GM21825 (cell line): ENCODE results near the gene QKI.
A peak's percentile ranks its signal among the peaks of the same experiment; 100 is the strongest.

Experiments used
- ATAC-seq: cut with Tn5 transposase; IDR thresholded peaks from one replicate; pipeline ENCODE4 v1.9.1; 2021; ENCODE audit warnings: mild to moderate bottlenecking, moderate library complexity; ENCODE audit not compliant: unreplicated experiment

The QKI gene

GRCh38 chr6:163527291-163527690 is 112.8 kb downstream of the QKI start:
- ATAC-seq, result no peak

DNA sequence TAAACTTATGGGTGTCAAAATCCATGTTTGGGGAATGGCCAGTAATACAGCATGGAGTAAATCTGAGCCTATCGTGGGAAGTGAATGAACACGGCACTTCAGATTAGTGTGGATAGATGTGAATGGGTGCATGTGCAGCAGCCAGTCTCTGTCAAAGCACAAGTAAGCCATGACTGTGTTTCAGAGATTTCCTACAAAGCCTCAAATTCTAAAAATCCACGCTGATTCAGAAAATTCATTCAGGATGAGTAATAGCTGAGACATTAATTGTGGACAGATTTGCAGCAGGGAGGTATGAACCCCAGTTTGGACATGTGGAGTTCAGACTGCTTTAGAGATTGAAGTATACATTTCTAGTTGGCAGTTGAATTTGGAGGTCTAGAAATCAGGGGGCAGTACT is 115.1 kb downstream of the QKI start:
- ATAC-seq, result no peak

DNA sequence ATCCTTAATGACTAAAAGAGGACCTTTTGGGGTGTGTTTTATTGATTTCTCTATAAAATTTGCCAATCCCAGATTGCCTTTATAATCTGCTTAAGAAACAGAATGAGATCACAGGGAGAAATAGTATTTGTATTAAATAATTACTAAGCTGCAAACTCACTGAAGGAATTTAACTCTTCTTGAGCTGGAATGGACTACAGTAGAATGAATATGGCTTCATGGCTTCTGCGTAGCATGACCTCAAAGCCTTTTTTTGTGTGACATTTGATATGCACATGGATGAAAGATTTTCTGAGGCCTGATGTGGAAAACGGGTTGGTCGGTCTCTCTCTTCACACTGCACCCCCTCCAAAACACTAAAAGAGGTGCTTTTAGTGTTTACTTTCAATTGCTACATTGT is 115.9 kb downstream of the QKI start:
- ATAC-seq, result no peak

- no peak for ATAC-seq
Observed at GRCh38 chr6:163531122-163531521, 116.6 kb downstream of the QKI start.

DNA sequence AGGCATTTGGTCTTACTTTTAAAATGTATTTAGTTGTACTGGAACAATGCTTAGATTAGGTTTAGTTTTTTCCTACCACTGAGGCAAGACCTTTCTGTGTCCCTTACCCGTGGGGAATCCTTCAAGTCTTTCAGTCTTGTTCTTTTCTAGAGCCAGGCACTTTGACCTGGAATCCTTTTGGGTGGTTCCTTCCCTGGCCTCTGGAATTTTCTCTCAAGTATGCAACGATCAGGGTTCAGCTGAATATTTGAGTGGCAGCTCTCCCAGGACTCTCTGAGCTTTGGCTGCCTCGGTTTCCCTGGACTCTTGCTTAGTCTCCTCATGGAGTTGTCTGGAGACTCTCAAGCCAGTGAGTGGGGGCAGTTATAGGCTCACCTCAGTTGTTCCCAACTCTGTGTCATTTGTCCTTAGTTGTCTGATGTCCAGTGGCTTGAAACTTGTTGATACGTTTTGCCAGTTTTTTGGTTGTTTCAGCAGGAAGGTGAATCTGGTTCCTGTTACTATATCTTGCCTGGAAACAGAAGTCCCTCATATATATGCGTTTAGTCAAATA is 118.1 kb downstream of the QKI start:
- ATAC-seq, result no peak

DNA sequence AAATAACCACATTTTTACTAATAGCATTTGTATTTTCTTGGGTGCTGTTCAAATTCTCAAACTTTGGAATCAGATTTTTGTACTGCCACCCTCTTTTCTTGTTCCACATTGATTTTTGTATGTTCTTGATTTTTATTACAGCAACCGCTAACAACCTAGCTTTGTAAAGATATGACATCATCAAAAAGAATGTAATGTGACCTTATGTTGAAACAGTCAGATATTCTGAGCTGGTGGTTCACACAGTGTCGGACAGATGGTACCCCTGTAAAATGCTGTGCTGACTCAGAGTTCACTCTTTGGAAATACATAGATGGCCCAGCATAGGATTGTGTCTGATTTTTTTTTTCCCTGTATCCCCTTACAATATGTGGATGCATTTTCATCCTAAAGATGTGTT is 118.9 kb downstream of the QKI start:
- ATAC-seq, result no peak

DNA sequence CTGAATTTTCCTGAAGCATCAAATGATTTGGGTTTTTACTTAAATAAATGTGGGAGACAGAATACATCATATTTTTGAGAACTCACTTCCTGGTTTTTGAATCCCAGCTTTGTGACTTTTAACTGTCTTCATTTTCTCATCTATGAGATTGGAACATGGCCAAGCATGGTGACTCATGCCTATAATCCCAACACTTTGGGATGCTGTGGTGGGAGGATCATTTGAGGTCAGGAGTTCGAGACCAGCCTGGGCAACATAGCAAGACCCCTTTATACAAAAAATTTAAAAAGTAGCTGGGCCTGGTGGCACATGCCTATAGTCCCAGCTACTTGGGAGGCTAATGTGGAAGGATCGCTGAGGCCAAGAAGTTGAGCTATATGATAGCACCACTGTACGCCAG is 122.3 kb downstream of the QKI start:
- no peak for ATAC-seq

GRCh38 chr6:163538331-163538730 is 123.8 kb downstream of the QKI start:
- no peak for ATAC-seq

DNA sequence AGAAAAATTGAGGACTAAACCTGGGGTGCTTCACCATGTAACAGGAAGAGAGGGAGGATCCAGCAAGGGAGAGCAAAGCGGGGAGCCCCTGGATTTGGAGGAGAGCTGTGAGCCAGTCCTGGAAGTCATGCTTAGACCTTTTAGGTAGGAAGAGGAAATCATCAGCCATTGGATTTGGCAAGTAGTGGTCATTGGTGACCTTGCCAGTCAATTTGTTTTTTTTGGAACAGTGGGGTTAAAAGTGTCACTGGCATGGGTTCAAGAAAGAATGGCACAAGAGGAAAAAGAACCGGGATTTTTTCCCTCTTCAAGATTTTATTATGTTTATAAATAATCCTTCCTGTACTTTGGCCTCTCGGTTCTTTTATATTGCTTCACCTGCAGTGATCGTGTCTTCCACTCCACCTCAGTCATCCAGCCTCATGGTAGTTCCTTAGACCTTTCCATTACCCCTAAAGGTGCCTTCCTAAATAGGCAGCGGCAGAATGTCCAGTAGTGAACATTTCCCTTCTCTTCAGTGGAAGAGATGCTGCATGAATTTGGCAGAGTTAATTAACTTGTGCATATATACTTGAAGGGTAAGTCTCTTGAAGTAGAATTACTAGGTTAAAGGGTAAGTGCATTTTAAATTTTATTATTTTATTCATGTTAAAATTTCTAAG is 124.7 kb downstream of the QKI start:
- ATAC-seq, result no peak

- ATAC-seq, result no peak
Observed at GRCh38 chr6:163543321-163543720, 128.8 kb downstream of the QKI start.

- no peak for ATAC-seq
Observed at GRCh38 chr6:163545370-163545769, 130.9 kb downstream of the QKI start.

DNA sequence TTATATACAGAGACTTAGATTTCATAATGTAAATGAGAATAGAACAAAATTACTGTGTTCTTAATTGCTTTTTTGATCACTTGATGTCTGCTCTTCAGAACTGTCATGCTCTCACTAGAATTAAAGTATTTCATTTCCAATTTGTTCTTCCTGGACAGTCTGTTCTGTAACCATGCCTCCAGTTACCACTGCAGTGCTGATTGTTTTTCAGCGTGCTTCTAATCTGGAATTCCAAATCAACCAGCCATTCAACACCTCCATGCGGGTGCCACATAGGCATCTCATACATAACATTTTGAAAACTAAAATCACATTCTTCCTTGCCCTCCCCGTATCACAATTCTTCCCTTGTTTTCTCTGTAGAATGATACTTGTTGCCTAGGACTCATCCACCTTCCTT is 132.8 kb downstream of the QKI start:
- ATAC-seq, result no peak

DNA sequence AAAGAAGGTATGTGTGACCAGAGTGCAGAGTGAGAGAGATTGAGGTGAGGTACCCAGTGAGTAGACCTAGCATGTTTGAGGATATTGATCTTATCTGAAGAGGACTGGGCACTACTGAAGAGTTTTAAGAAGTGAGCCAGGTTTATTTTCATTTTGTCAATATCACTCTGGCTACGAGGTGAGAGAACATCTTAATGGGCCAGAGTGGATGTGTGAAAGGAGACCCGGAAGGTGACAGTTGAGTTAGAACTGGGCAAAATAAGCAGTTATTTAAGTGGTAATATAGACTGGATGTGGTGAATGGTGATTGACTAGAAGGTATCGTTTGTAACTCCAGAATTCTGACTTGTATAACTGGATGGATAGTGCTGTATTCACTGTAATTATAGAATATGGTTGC is 134.1 kb downstream of the QKI start:
- ATAC-seq, result no peak

DNA sequence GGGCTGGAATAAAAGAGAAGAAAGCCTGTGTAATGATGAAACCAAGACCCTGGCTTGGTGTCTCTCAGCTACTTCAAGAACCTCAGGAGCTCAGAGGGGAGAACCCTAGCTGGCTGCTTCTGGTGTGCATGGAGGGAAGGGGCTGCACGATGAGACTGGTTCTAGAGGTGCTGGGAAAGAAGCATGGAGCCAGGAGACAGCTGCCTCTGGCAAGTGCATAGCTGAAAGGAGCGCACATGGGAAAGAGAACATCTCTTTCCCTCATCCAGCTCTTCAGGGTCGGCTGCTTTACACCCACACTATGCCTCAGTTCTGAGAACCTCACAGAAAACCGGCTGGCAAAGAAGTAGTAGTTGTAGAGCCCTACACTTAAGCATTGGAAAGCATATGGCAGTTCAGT is 139.5 kb downstream of the QKI start:
- no peak for ATAC-seq

- ATAC-seq, result peak; percentile 50
Observed at GRCh38 chr6:163554663-163555062, 140.1 kb downstream of the QKI start.

GRCh38 chr6:163559661-163560060 is 145.1 kb downstream of the QKI start:
- no peak for ATAC-seq

- no peak for ATAC-seq
Observed at GRCh38 chr6:163563318-163563717, 148.8 kb downstream of the QKI start.

DNA sequence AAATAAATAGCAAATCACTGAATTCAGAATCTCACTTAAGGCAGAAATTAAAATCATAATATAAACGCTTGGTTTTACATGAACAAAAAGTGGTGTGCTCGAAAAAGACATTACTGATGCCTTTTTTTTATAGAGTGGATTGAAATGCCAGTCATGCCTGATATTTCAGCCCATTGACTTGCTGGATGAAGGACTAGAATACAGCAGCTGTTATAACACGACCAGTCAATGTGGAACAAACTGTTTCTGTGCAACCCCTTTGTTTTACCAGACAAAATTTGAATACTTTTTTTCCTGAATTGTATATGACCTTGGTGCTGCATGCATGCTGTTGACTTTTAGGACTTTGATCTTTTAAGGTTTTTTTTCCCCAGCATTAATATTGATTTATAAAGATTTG is 150.0 kb downstream of the QKI start:
- no peak for ATAC-seq

DNA sequence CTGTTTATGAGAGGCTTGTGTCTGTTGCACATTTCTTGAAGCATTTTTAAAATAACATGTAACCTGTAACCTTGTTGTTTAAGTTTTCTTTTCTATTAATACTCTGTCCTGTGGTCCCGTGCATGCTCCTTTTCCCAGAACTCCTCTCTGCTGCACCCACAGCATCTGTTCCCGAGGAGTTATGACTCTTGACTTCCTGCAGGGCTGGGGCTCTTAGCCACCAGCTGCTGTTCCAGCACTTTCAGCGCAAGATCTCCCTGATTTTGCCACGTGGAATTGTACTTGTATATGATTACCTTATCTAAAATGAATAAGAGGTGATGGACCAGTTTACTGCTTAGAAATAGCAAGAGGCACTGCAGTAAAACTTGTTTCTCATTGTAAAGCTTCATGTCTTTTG is 150.6 kb downstream of the QKI start:
- no peak for ATAC-seq

GRCh38 chr6:163566056-163566455 is 151.5 kb downstream of the QKI start:
- ATAC-seq, result no peak

DNA sequence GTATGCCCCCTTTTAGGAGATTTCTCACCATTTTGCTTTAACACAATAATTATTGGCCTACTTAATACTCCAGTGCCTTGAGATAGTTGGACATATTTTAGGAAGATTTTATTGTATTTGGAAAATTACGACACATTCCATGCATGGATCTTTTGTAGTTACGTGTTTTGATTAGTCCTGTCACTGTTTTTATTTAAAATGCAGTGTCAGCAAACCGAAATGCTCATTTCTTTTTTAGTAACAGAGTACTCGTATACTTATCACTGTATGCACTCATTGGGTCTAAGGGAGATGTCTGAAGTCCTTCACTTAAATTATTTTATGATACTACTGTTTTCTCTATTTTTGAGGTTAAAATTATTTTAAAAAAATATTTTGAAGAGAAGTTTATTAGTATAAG is 153.8 kb downstream of the QKI start:
- no peak for ATAC-seq

GRCh38 chr6:163570579-163571231 is 156.2 kb downstream of the QKI start:
- ATAC-seq, result no peak

DNA sequence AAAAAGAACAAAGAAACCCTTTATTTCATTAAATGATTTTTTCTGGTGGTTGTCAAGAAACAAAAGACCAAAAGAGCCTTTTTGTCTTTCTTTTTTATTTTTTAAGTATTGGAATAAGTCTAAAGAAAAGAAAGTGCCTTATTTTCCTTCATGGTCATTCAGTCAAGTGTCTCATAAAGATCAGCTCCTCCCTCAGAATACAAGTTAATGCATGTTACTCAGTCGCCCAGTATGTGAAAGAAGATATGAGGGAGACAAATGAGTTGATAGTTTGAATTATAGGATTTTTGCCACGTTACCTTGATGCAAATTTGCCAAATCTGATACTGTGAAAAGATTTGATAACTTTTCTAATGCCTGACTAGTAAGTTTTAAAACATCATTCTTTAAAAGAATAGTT is 157.2 kb downstream of the QKI start:
- ATAC-seq, result no peak
